IMR-90 (cell line): ENCODE results near the gene CACNG7. TPM values are rescaled to one million over a fixed set of nuclear protein-coding genes. Genes with fewer than 3 reads are reported as not detected.
A peak's percentile ranks its signal among the peaks of the same experiment; 100 is the strongest.

Source experiments
- ATAC-seq: fragments of 200-7000 bp; cut with Tn5 transposase; 2 replicates; pipeline ENCODE4 v1.9.1; 2020; ENCODE audit warnings: low read depth, mild to moderate bottlenecking, moderate library complexity
- BruUV-seq: library from RNA; stranded (reverse); fragments of 400-500 nt; replicated peaks from 2 replicates; lab custom pipeline; 2021; lab: Mats Ljungman, UMichigan
- CTCF ChIA-PET: fragments of 300-600 bp; formaldehyde crosslinking; extraction: SDS; loops from one replicate; lab custom pipeline; 2021; ENCODE audit warnings: antibody characterized with exemption; lab: Yijun Ruan, JAX
- POLR2A ChIA-PET: fragments of 300-600 bp; sonication (Branson Sonifier 250); formaldehyde crosslinking; loops from one replicate; lab custom pipeline; 2022; ENCODE audit warnings: antibody characterized with exemption; ENCODE audit not compliant: unreplicated experiment; lab: Charles Lee
- DNase-seq: peaks from one replicate; pipeline ENCODE4 v3.0.0; 2013
- H2AFZ ChIP-seq: replicated peaks from 2 replicates; pipeline ENCODE3; 2013; ENCODE audit warnings: low read length, mild to moderate bottlenecking; ENCODE audit not compliant: poor library complexity
- H2AK5ac ChIP-seq: 2 replicates; pipeline ENCODE4 v1.6.1; 2013; ENCODE audit warnings: low read depth, low read length, inconsistent platforms
- H2AK9ac ChIP-seq: replicated peaks from 2 replicates; pipeline ENCODE3; 2013; ENCODE audit warnings: mild to moderate bottlenecking, low read depth, low read length, moderate library complexity; ENCODE audit not compliant: poor library complexity
- H2BK120ac ChIP-seq: 2 replicates; pipeline ENCODE4 v1.6.1; 2013; ENCODE audit warnings: low read depth, low read length, inconsistent platforms
- H2BK15ac ChIP-seq: 3 replicates; pipeline ENCODE4 v1.6.1; 2013; ENCODE audit warnings: low read depth, low read length, inconsistent platforms
- H2BK20ac ChIP-seq: 2 replicates; pipeline ENCODE4 v1.6.1; 2013; ENCODE audit warnings: low read depth, mild to moderate bottlenecking, inconsistent platforms, low read length, moderate library complexity
- H2BK5ac ChIP-seq: 2 replicates; pipeline ENCODE4 v1.6.1; 2013; ENCODE audit warnings: mild to moderate bottlenecking, low read depth, low read length, inconsistent platforms; ENCODE audit not compliant: poor library complexity, severe bottlenecking
- H3K14ac ChIP-seq: replicated peaks from 2 replicates; pipeline ENCODE4 v1.6.1; 2013; ENCODE audit warnings: low read depth, low read length, inconsistent platforms
- H3K18ac ChIP-seq: 2 replicates; pipeline ENCODE4 v1.6.1; 2013; ENCODE audit warnings: low read depth, low read length, control low read depth
- H3K23ac ChIP-seq: 2 replicates; pipeline ENCODE4 v1.6.1; 2013; ENCODE audit warnings: low read depth, low read length, inconsistent platforms
- H3K27ac ChIP-seq: 2 replicates; pipeline ENCODE4 v1.5.1; 2013; ENCODE audit warnings: mild to moderate bottlenecking, control low read depth, low read length; ENCODE audit not compliant: insufficient read depth
- H3K27me3 ChIP-seq: 2 replicates; pipeline ENCODE4 v1.6.1; 2013; ENCODE audit warnings: low read length; ENCODE audit not compliant: control insufficient read depth, insufficient read depth
- H3K36me3 ChIP-seq: 2 replicates; pipeline ENCODE4 v1.6.1; 2013; ENCODE audit warnings: low read length, mixed read lengths; ENCODE audit not compliant: control insufficient read depth, insufficient read depth
- H3K4ac ChIP-seq: 2 replicates; pipeline ENCODE4 v1.6.1; 2013; ENCODE audit warnings: low read depth, low read length, inconsistent platforms
- H3K4me1 ChIP-seq: 2 replicates; pipeline ENCODE4 v1.6.1; 2013; ENCODE audit warnings: low read length, mixed read lengths; ENCODE audit not compliant: control insufficient read depth, insufficient read depth
- H3K4me2 ChIP-seq: 2 replicates; pipeline ENCODE4 v1.6.1; 2013; ENCODE audit warnings: low read depth, mild to moderate bottlenecking, control low read depth, low read length, moderate library complexity
- H3K4me3 ChIP-seq: 2 replicates; pipeline ENCODE4 v1.5.1; 2013; ENCODE audit warnings: low read depth, mild to moderate bottlenecking, control low read depth, low read length, moderate library complexity; ENCODE audit not compliant: insufficient read depth
- H3K56ac ChIP-seq: 2 replicates; pipeline ENCODE4 v1.6.1; 2013; ENCODE audit warnings: low read length, inconsistent platforms; ENCODE audit not compliant: insufficient read depth; ENCODE audit errors: extremely low read depth
- H3K79me1 ChIP-seq, 2 experiments: 2 replicates each; pipeline ENCODE4 v1.6.1; 2013; ENCODE audit warnings: low read length in 2 of 2, inconsistent platforms in 1 of 2, low read depth in 1 of 2
- H3K9ac ChIP-seq: 2 replicates; pipeline ENCODE4 v1.6.1; 2013; ENCODE audit warnings: low read depth, low read length, control low read depth
- H3K9me1 ChIP-seq: 2 replicates; pipeline ENCODE4 v1.6.1; 2013; ENCODE audit warnings: low read length, inconsistent platforms; ENCODE audit not compliant: insufficient read depth
- H3K9me3 ChIP-seq: 2 replicates; pipeline ENCODE4 v1.6.1; 2013; ENCODE audit warnings: low read length; ENCODE audit not compliant: control insufficient read depth, insufficient read depth
- H4K20me1 ChIP-seq: 2 replicates; pipeline ENCODE4 v1.6.1; 2013; ENCODE audit warnings: low read length, inconsistent platforms; ENCODE audit not compliant: insufficient read depth
- H4K5ac ChIP-seq: 2 replicates; pipeline ENCODE4 v1.6.1; 2013; ENCODE audit warnings: mild to moderate bottlenecking, low read depth, low read length, control low read depth
- H4K8ac ChIP-seq, 2 experiments: 2 replicates each; pipeline ENCODE4 v1.6.1; 2013; ENCODE audit warnings: low read depth in 2 of 2, low read length in 2 of 2, control low read depth in 1 of 2, inconsistent platforms in 1 of 2
- H4K91ac ChIP-seq: 2 replicates; pipeline ENCODE4 v1.6.1; 2013; ENCODE audit warnings: low read depth, low read length, inconsistent platforms; ENCODE audit not compliant: insufficient read depth
- BHLHE40 ChIP-seq: fragments of 150-350 bp; IDR thresholded peaks from 2 replicates; pipeline ENCODE4 v1.6.1; 2016; ENCODE audit warnings: mild to moderate bottlenecking, low read depth, low read length
- FOS ChIP-seq: fragments of 150-350 bp; IDR thresholded peaks from 2 replicates; pipeline ENCODE4 v1.6.1; 2016; ENCODE audit warnings: low read depth, low read length
- MAFK ChIP-seq: IDR thresholded peaks from 2 replicates; pipeline ENCODE4 v1.6.1; 2012; ENCODE audit warnings: low read depth, low read length, improper control_type of control experiment
- MAZ ChIP-seq: IDR thresholded peaks from 2 replicates; pipeline ENCODE4 v1.6.1; 2012; ENCODE audit warnings: low read depth, mild to moderate bottlenecking, low read length, improper control_type of control experiment, moderate library complexity, borderline replicate concordance
- MXI1 ChIP-seq: IDR thresholded peaks from 2 replicates; pipeline ENCODE4 v1.6.1; 2012; ENCODE audit warnings: low read depth, mild to moderate bottlenecking, low read length, moderate library complexity, borderline replicate concordance
- NFE2L2 ChIP-seq: fragments of 150-350 bp; IDR thresholded peaks from 2 replicates; pipeline ENCODE4 v1.6.1; 2016; ENCODE audit warnings: low read depth, mild to moderate bottlenecking, low read length
- POLR2A ChIP-seq: IDR thresholded peaks from 2 replicates; pipeline ENCODE4 v1.6.1; 2012; ENCODE audit warnings: mild to moderate bottlenecking, low read depth, low read length
- RAD21 ChIP-seq: IDR thresholded peaks from 2 replicates; pipeline ENCODE4 v1.6.1; 2012; ENCODE audit warnings: low read length, improper control_type of control experiment
- RCOR1 ChIP-seq: IDR thresholded peaks from 2 replicates; pipeline ENCODE4 v1.6.1; 2012; ENCODE audit warnings: mild to moderate bottlenecking, low read length, improper control_type of control experiment; ENCODE audit not compliant: insufficient replicate concordance
- RFX5 ChIP-seq: IDR thresholded peaks from 2 replicates; pipeline ENCODE4 v1.8.0; 2012; ENCODE audit warnings: low read depth, mild to moderate bottlenecking, low read length, moderate library complexity
- WGBS, 2 experiments: methylation state at CpG; one replicate each; pipeline versions ENCODE4 v1.1.5 to v1.1.7; 2013; ENCODE audit warnings: missing lambda C conversion rate in 2 of 2; ENCODE audit not compliant: insufficient read length in 1 of 2; ENCODE audit errors: extremely low coverage in 2 of 2; 5-methylcytosine and 5-hydroxymethylcytosine counted together
- dilution Hi-C: fragments of 300-500 bp; cut with HindIII; formaldehyde crosslinking; loops from one replicate; pipeline ENCODE4 v1.14.3; 2018; ENCODE audit warnings: low sequenced_read_pairs; ENCODE audit not compliant: unreplicated experiment
- in situ Hi-C: fragments of 300-500 bp; cut with MboI; formaldehyde crosslinking; loops from 3 replicates; pipeline ENCODE4 v1.14.3; 2019; ENCODE audit warnings: low sequenced_read_pairs, inconsistent platforms, mixed read lengths
- intact Hi-C: fragments of 100-400 bp; cut with micrococcal nuclease; formaldehyde crosslinking; loops from 2 replicates; pipeline ENCODE4 v1.10.0; 2022
- polyA plus RNA-seq, 3 experiments: library from polyadenylated mRNA; depleted of rRNA; stranded (reverse); fragments of >200 nt; gene quantifications; 2 replicates each; pipeline ENCODE4 v1.2.3, GENCODE V29; 2012; ENCODE audit warnings: low replicate concordance in 1 of 3
- total RNA-seq: library from RNA; depleted of rRNA; stranded (reverse); fragments of >200 nt; gene quantifications from 2 replicates; pipeline ENCODE4 v1.2.3, GENCODE V29; 2012
- TF ChIP-seq, protein P1 (sequence below): fragments of 150-350 bp; IDR thresholded peaks from 2 replicates; pipeline ENCODE4 v1.6.1; 2017; ENCODE audit warnings: mild to moderate bottlenecking, antibody characterized with exemption, low read length, low read depth
- TF ChIP-seq, protein P2 (sequence below): conservative IDR thresholded peaks from 2 replicates; pipeline ENCODE4 v1.5.1; 2012; ENCODE audit warnings: mild to moderate bottlenecking, low read depth, low read length, improper control_type of control experiment

CACNG7 gene
- total and polyA plus RNA-seq, 2 of the 4 experiments (the other 2 are of a cell fraction), result 0.36 to 6.7 TPM

DNA sequence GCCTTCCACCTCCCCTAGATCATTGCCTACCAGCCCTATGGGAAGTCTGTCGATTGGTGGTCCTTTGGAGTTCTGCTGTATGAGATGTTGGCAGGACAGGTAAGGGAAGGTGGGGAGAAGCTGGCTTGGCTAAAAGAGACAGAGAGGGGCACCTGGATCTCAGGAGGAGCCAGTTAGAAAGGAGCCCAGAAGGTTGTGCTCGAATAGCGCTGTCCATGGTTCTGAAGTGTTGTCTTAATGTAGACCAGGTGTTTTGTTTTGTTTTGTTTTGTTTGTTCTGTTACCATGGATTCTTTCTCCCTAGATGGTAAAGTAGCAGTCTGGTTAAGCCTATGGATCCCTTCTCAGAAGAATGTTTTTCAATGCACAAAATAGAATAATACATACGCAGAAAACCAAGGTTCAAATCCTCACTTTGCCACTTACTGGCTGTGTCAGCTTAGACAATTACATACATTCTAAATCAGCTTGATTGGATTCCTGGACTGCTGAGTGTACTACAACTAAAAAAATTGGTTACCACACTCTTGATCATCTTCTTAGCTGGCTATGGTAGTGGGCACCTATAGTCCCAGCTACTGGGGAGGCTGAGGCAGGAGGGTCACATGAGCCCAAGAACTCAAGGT is 5.9 kb upstream of the CACNG7 start:
- Histone ChIP-seq H2BK120ac (no peak overlapping the region), H4K91ac (no peak overlapping the region), H3K4ac (no peak overlapping the region), H3K27ac (no peak overlapping the region), H3K14ac (no peak overlapping the region), H3K36me3 (no peaks in the 10 kb centered on the region), H3K27me3 (peaks cover 16% of the 10 kb centered on the region), H3K79me1 (no peaks in the 10 kb centered on the region), H4K20me1 (no peaks in the 10 kb centered on the region), H2BK20ac (no peak overlapping the region), H3K9ac (no peak overlapping the region), H4K8ac (no peak overlapping the region), H2BK15ac (no peak overlapping the region), H2BK5ac (no peak overlapping the region), H2AK9ac (no peak overlapping the region), H2AFZ (no peak overlapping the region), H2AK5ac (no peak overlapping the region), H3K4me1 (peaks cover 2% of the 10 kb centered on the region; the same call in 1 of the 2 replicates), H3K9me1 (no peaks in the 10 kb centered on the region), H3K9me3 (no peaks in the 10 kb centered on the region), H3K23ac (no peak overlapping the region), H3K56ac (no peak overlapping the region), H3K18ac (no peak overlapping the region), H4K5ac (no peak overlapping the region), H3K4me3 (no peak overlapping the region), H3K4me2 (no peak overlapping the region)
- POLR2A ChIA-PET, result no interaction called here
- WGBS, 2 experiments, result no CpG with 5 or more reads among the region's 4 CpGs
- intact Hi-C loops, result loop anchor here (2.0 kb wide), 1 partner anchor 24 kb away; no protein-coding TSS in a partner anchor
- CTCF ChIA-PET, result no interaction called here
- no TSS peak for BruUV-seq
- dilution Hi-C loops, result no loop called here
- in situ Hi-C loops, result no loop called here
- no peak for ATAC-seq
- TF ChIP-seq FOS, result no peak
- TF ChIP-seq RAD21, result no peak
- TF ChIP-seq NFE2L2, result no peak
- no peak for TF ChIP-seq BHLHE40
- no peak for TF ChIP-seq RCOR1
- TF ChIP-seq MXI1, result no peak
- TF ChIP-seq MAFK, result no peak
- TF ChIP-seq, protein P1, sequence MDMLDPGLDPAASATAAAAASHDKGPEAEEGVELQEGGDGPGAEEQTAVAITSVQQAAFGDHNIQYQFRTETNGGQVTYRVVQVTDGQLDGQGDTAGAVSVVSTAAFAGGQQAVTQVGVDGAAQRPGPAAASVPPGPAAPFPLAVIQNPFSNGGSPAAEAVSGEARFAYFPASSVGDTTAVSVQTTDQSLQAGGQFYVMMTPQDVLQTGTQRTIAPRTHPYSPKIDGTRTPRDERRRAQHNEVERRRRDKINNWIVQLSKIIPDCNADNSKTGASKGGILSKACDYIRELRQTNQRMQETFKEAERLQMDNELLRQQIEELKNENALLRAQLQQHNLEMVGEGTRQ, result no peak
- TF ChIP-seq RFX5, result no peak
- TF ChIP-seq MAZ, result no peak
- TF ChIP-seq, protein P2, sequence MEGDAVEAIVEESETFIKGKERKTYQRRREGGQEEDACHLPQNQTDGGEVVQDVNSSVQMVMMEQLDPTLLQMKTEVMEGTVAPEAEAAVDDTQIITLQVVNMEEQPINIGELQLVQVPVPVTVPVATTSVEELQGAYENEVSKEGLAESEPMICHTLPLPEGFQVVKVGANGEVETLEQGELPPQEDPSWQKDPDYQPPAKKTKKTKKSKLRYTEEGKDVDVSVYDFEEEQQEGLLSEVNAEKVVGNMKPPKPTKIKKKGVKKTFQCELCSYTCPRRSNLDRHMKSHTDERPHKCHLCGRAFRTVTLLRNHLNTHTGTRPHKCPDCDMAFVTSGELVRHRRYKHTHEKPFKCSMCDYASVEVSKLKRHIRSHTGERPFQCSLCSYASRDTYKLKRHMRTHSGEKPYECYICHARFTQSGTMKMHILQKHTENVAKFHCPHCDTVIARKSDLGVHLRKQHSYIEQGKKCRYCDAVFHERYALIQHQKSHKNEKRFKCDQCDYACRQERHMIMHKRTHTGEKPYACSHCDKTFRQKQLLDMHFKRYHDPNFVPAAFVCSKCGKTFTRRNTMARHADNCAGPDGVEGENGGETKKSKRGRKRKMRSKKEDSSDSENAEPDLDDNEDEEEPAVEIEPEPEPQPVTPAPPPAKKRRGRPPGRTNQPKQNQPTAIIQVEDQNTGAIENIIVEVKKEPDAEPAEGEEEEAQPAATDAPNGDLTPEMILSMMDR, result no peak
- no peak for TF ChIP-seq POLR2A
- DNase-seq, result peak; percentile 30
